GM19351 (cell line): ENCODE measurements around the gene TBC1D21.

Experiments
- ATAC-seq: cut with Tn5 transposase; IDR thresholded peaks from one replicate; pipeline ENCODE4 v1.9.1; 2021; ENCODE audit warnings: mild to moderate bottlenecking, moderate library complexity; ENCODE audit not compliant: unreplicated experiment

The TBC1D21 gene

DNA sequence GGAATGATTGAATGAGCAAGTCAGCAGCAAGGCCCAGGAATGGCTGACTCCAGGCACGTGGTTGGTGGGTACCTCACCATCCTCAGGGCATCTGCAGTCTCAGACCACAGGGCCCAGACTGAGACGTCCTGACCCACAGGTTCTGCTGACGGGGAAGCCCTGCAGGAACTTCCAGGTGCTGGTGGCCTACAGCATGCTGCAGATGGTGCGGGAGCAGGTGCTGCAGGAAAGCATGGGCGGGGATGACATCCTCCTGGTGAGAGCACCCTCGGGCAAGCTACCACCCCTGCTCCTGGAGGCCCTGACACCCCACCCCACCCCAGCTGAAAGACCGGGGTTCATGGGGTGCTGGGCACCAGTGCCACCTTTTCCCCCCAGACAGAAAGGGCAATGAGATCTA is 14.1 kb downstream of the TBC1D21 start:
- ATAC-seq, result no peak

DNA sequence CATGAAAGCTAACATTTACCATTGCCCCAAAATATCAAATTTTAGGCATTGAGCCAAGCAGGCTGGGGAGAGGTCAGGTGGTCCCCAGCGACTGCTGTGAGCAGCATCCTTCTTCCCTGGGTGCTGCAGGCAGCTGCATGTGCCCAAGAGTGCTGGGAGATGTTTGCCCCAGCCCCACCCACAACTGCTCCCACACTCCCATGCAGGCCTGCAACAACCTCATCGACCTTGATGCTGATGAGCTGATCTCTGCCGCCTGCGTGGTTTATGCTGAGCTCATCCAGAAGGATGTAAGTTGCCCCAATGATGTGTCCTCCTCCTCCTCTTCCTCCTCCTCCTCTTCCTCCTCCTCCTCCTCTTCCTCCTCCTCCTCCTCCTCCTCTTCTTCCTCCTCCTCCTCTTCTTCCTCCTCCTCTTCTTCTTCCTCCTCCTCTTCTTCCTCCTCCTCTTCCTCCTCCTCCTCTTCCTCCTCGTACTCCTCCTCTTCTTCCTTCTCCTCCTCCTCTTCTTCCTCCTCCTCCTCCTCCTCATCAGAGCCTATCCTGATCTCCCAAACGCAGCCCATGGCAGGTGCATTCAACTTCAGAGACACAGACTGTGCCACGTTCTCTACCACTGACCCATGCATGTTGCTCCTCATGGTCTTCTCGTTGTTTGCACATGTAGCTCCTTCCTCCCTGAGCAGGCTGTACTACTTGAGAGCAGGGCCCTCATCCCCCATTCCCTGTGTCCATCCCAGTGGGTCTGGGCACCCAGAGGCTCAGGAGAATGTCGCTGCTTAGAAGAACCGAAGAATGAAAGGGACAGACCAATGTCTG is 15.1 kb downstream of the TBC1D21 start:
- ATAC-seq, result no peak

DNA sequence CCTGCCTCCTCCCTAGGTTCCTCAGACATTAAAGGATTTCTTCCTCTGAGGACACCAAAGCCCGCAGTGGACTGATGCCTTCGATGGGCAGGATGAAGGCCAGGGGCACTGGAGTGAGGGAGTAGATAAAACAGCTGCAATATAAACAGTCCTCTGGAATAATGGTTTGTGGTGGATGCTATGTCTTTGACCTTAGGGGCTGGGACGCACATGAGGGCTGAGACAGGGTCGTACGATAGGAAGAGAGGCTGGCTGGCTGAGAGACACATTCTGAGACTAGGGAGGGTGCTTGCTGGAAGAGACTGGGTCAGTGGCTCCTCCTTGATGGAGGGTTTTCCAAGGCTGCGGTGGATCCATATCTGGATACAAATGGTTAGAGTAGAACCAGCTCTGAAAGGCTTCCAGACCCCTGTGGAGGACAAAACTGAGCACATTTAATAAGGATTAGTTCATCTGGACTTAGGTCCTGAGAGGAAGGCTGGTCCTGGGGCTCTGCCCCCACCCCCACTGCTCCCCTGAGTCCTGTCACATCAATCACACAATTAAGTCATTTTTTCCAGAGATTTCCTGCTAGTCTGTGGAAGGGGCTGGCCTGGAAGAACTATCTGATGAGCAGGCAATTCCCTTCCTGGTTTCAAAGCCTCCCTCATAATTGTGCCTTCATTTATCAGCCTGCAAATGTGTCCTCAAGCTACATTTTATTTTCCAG is 15.8 kb downstream of the TBC1D21 start:
- no peak for ATAC-seq

DNA sequence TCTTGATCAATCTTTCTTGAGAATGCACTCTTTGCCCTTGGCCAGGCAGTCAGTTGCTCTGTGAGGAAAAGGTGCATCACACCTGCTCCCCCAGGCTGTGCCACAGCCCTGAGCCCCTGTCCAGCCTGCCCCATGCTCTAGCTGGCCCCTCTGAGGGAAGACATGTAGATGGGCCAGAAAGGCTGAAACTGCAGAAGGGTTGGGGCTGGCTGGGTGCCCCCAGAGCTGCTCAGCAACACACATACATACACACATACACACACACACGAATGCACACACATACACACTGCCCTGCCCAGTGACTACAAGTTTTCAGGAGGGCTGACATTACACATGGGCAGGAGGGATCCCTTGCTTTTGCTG is 16.4 kb downstream of the TBC1D21 start:
- ATAC-seq, result no peak

- no peak for ATAC-seq
Observed at GRCh38 chr15:73891328-73892315, 18.3 kb downstream of the TBC1D21 start.

- no peak for ATAC-seq
Observed at GRCh38 chr15:73892446-73893226, 19.3 kb downstream of the TBC1D21 start.

- ATAC-seq, result no peak
Observed at GRCh38 chr15:73894133-73894814, 20.9 kb downstream of the TBC1D21 start.

- ATAC-seq, result no peak
Observed at GRCh38 chr15:73897441-73898261, 24.3 kb downstream of the TBC1D21 start.

DNA sequence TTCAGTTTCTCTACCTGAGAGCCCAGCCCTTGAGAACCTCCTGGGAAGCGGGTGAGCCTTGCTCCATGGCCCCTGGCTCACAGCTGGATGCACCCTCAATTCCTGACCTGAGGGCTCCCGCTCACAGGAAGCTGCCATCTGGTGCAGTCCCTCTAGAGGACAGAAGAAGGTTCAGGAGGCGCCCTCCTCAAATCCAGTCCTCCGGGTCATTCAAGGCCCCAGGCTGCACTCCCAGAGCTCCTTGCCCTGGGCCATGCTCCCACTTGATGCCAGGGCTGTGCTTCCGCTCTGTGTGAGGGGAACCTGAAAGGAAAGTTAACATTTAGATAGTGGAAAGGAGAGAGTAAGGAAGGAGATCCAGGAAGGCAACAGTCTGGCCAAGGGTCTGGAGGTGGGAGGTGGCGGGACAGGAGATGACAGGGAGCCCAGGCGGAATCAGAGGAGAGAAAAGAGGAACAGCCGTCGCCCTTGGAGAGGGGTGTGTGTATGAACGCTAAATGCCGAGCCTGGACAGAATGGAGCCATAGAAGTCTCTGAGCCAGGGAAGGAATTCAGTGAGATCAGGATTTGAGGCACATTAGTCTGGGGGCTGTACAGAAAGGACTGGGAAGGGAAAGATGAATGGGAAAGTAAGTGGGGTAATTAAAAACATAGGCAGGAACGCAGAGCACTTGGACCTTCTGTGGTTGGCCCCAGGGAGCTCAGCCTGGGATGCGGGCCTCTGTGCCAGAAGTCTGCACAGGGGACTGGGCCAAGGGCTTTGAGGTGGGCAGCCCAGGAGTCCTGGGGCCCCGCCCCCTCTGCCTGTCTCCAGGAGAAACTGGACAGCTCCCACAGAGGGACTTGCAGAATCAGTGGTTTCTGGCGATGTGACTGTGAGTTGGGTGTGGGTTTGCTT is 26.1 kb downstream of the TBC1D21 start:
- ATAC-seq, result no peak

- ATAC-seq, result no peak
Observed at GRCh38 chr15:73900095-73900712, 26.8 kb downstream of the TBC1D21 start.

- no peak for ATAC-seq
Observed at GRCh38 chr15:73901126-73901810, 27.9 kb downstream of the TBC1D21 start.

DNA sequence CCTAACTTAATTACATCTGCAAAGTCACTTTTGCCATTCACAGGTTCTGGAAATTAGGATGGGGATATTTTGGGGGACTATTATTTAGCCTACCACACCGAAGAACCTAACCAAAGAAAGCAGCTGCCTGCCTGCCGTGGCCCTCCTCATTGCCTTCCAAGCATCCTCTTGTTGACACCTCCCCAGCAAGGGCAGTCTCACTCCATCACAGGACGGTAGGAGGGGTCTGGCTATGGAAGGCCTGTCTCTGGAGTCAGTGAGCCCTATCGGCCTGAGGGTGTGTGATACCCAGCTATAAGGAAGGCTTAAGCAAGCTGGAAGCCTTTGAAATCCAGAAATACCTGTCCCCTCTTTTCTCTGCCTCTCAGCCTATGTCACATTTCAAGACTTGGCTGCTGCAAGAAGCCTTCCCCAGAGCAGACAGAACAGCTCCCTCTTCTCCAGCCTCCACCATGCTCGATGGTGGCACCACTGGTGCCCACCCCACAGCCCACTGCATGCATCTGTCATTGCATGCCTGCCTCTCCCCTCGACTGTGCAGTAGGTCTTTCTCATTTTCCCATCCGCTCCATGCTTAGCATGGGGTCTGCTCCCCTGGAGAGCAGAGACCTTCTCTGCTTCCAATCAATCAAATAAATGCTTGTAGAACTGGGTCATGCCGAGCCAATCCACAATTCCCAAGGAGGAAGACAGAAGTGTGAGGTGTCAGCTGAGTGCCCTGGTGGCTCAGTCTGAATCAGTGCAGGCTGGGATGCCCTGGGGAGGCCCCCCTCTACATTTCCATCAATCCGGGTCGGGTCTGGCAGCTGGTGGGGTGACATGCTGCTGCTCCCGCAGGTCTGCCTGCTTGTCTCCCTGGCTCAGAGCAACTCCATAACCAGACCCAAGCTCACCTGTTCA is 29.0 kb downstream of the TBC1D21 start:
- no peak for ATAC-seq

- no peak for ATAC-seq
Observed at GRCh38 chr15:73904026-73904815, 30.9 kb downstream of the TBC1D21 start.

DNA sequence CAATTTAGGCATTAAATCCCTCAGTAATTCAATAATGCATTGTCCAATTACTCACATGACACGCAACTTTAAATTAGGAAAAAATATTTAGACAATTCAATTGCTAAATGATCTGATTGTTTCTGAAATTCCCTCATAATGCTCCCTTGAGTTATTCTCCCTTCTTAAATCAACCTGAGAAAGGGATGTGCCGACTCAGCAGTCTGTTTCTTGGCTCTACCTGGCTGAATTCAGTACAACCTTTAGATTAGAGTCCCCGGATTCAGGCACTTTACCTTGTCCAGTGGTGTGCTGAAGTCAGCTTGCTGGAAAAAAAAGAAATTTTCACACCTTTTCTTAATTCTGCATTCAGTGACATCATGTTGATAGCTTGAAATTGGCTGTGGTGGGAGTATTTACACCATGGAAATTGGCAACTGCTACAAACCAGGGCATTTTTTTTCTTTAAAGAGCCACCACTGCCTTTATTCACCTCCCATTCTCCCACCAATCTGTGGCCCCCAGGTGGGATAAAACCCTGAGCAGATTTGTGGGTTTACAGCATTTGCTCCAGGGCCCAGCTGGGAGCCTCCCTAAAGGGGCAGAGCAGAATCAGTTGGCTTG is 32.0 kb downstream of the TBC1D21 start:
- ATAC-seq, result no peak
